ENCODE results near the gene SAMD15.
A peak's percentile ranks its signal among the peaks of the same experiment; 100 is the strongest.
"Not testable (repeated sequence)": the region's sequence is repeated elsewhere in the genome, so short reads cannot be mapped to it uniquely, and the experiment has no call there.

The SAMD15 gene

GRCh38 chr14:77376771-77377501 is at the start of gene SAMD15, which contains the start of gene TMED8:
SAMD15 (plus strand) TSS chr14:77377379; CDS start chr14:77377419, 40 bp downstream.
TMED8 (minus strand) TSS chr14:77377094; CDS start chr14:77377053, 41 bp downstream.
- in situ Hi-C loops (cut with MboI; ENCODE audit: low pct_unique_long_range_greater_than_20kb, low sequenced_read_pairs, unreplicated experiment), result no loop called here
- TF ChIP-seq CTCF (IDR thresholded peaks at IDR 0.05; ENCODE audit: extremely low read depth, insufficient read depth, missing control alignments), result peak; percentile 11
- DNase-seq (ENCODE audit: low spot score), result peak; percentile 94

GRCh38 chr14:77329872-77330271 is 47.3 kb upstream of the SAMD15 start:
- in situ Hi-C loops (cut with MboI; ENCODE audit: low pct_unique_long_range_greater_than_20kb, low sequenced_read_pairs, unreplicated experiment), result no loop called here
- DNase-seq (ENCODE audit: low spot score), result no peak
- no peak for TF ChIP-seq CTCF (IDR thresholded peaks at IDR 0.05; ENCODE audit: extremely low read depth, insufficient read depth, missing control alignments)

- no peak for DNase-seq (ENCODE audit: low spot score)
- TF ChIP-seq CTCF (IDR thresholded peaks at IDR 0.05; ENCODE audit: extremely low read depth, insufficient read depth, missing control alignments), result no peak
- in situ Hi-C loops (cut with MboI; ENCODE audit: low pct_unique_long_range_greater_than_20kb, low sequenced_read_pairs, unreplicated experiment), result no loop called here
These were observed 41.6 kb upstream of the SAMD15 start for GRCh38 chr14:77335576-77335975.

- DNase-seq (ENCODE audit: low spot score); in situ Hi-C loops (cut with MboI; ENCODE audit: low pct_unique_long_range_greater_than_20kb, low sequenced_read_pairs, unreplicated experiment): not testable (repeated sequence)
These were observed 39.9 kb upstream of the SAMD15 start for GRCh38 chr14:77337255-77337654.

GRCh38 chr14:77337880-77338279 is 39.3 kb upstream of the SAMD15 start:
- no peak for DNase-seq (ENCODE audit: low spot score)
- in situ Hi-C loops (cut with MboI; ENCODE audit: low pct_unique_long_range_greater_than_20kb, low sequenced_read_pairs, unreplicated experiment), result no loop called here
- no peak for TF ChIP-seq CTCF (IDR thresholded peaks at IDR 0.05; ENCODE audit: extremely low read depth, insufficient read depth, missing control alignments)

- TF ChIP-seq CTCF (IDR thresholded peaks at IDR 0.05; ENCODE audit: extremely low read depth, insufficient read depth, missing control alignments), result no peak
- DNase-seq (ENCODE audit: low spot score), result no peak
- in situ Hi-C loops (cut with MboI; ENCODE audit: low pct_unique_long_range_greater_than_20kb, low sequenced_read_pairs, unreplicated experiment), result no loop called here
These were observed 38.9 kb upstream of the SAMD15 start for GRCh38 chr14:77338302-77338701.

GRCh38 chr14:77339407-77339806 is 37.8 kb upstream of the SAMD15 start:
- in situ Hi-C loops (cut with MboI; ENCODE audit: low pct_unique_long_range_greater_than_20kb, low sequenced_read_pairs, unreplicated experiment), result no loop called here
- TF ChIP-seq CTCF (IDR thresholded peaks at IDR 0.05; ENCODE audit: extremely low read depth, insufficient read depth, missing control alignments), result no peak
- no peak for DNase-seq (ENCODE audit: low spot score)
